Muscle of back (tissue), 11 donors: Measurements from ENCODE around the gene RAB1A. TPM values are rescaled to one million over a fixed set of nuclear protein-coding genes. Genes with fewer than 3 reads are reported as not detected.

ENCODE experiments used
- DNase-seq, 3 donors: peaks; one replicate each; pipeline versions ENCODE4 v3.0.0 to v3.0.0-alpha.2; 2013
- polyA plus RNA-seq, 10 donors: library from polyadenylated mRNA; unstranded; fragments of 120-200 nt; gene quantifications; one replicate each; pipeline ENCODE4 v1.2.1, GENCODE V29; 2013; ENCODE audit not compliant: insufficient read length in 10 of 10

The RAB1A gene
- polyA plus RNA-seq, 10 donors = 124 to 185 (median 140) TPM

- DNase-seq = no peak
Observed at GRCh38 chr2:65039640-65040039, 90.3 kb downstream of the RAB1A start.

DNA sequence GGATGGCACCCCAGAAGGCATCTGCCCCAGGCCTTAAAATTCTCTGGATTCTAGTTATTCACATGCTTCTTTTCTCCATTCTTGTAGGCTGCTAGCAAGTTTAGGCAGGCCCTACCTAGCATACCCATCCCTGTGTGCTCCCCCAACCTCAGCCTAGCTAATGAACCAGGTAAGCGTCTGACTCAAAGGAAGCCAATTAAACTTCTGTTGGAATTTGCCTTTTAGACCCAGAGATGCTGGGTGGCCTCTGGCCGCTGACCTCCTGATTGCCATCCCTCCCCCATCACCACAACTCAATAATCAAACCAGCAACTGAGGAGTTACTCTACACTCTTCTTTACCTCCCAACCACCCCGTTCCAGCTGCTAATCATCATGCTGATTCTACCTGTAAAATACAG lies 92.7 kb downstream of the RAB1A start:
- no peak for DNase-seq

Other genes starting within 250 kb of the RAB1A start
- 10 to 100 TPM; 11.6 to 21.9 (median 12.7) TPM for gene SLC1A4, start 140.7 kb downstream of the RAB1A start, polyA plus RNA-seq
- 10 to 100 TPM; 17.8 to 29.3 (median 25.1) TPM for gene CEP68, start 73.7 kb downstream of the RAB1A start, polyA plus RNA-seq
- 100 to 1,000 TPM; 112 to 163 (median 132) TPM for gene ACTR2, start 97.7 kb upstream of the RAB1A start, polyA plus RNA-seq